Endothelial cell of umbilical vein (primary cell): ENCODE data around the gene NMT1. TPM values are rescaled to one million over a fixed set of nuclear protein-coding genes. Genes with fewer than 3 reads are reported as not detected.

ENCODE experiments used
- BruUV-seq: library from RNA; stranded (reverse); fragments of 400-500 nt; replicated peaks from 2 replicates; lab custom pipeline; 2021; lab: Mats Ljungman, UMichigan
- CTCF ChIA-PET: fragments of 300-600, 350-600 bp; sonication (Branson Sonifier 250); formaldehyde crosslinking; loops from one replicate; lab custom pipeline; 2021; ENCODE audit warnings: antibody characterized with exemption, inconsistent platforms; lab: Charles Lee
- POLR2A ChIA-PET: fragments of 300-600, 350-600 bp; sonication (Branson Sonifier 250); formaldehyde crosslinking; loops from one replicate; lab custom pipeline; 2021; ENCODE audit warnings: antibody characterized with exemption, inconsistent platforms; lab: Charles Lee
- DNase-seq: peaks from one replicate; pipeline ENCODE4 v3.0.0-alpha.2; 2011; ENCODE audit warnings: low read depth, low spot score
- FAIRE-seq: peaks from 2 replicates; lab custom pipeline; 2011; peaks lifted over from hg19 to GRCh38; lab: Jason Lieb, UNC
- H2AFZ ChIP-seq: 2 replicates; pipeline ENCODE4 v1.6.0; 2012; ENCODE audit warnings: low read depth, low read length, control low read depth, inconsistent platforms
- H3K27ac ChIP-seq: 2 replicates; pipeline ENCODE4 v1.5.1; 2011; ENCODE audit warnings: low read depth, mild to moderate bottlenecking, control low read depth, low read length, moderate library complexity; ENCODE audit not compliant: insufficient read depth
- H3K27me3 ChIP-seq, 2 experiments: 2 replicates each; pipeline versions ENCODE4 v1.6.0 to v1.6.1; 2011; ENCODE audit warnings: low read length in 2 of 2, mixed read lengths in 1 of 2; ENCODE audit not compliant: control insufficient read depth in 2 of 2, insufficient read depth in 2 of 2
- H3K36me3 ChIP-seq, 2 experiments: 2 replicates in 1 of 2; 3 replicates in 1 of 2; pipeline ENCODE4 v1.5.1; 2011; ENCODE audit warnings: low read length in 2 of 2, mild to moderate bottlenecking in 1 of 2, moderate library complexity in 1 of 2; ENCODE audit not compliant: control insufficient read depth in 2 of 2, insufficient read depth in 2 of 2; ENCODE audit errors: extremely low read depth in 1 of 2
- H3K4me1 ChIP-seq: 3 replicates; pipeline ENCODE4 v1.5.1; 2011; ENCODE audit warnings: mild to moderate bottlenecking, low read length; ENCODE audit not compliant: control insufficient read depth, insufficient read depth; ENCODE audit errors: extremely low read depth
- H3K4me2 ChIP-seq: 2 replicates; pipeline ENCODE4 v1.6.1; 2011; ENCODE audit warnings: low read length, control low read depth, mixed read lengths; ENCODE audit not compliant: insufficient read depth
- H3K4me3 ChIP-seq, 3 experiments: fragments of 200-600 bp in 1 of 3; sonication (generic), shearing (Covaris generic) in 1 of 3; replicated peaks in 1 of 3; 2 replicates each; pipeline ENCODE4 v1.5.1; 2011 to 2016; ENCODE audit warnings: control low read depth in 3 of 3, low read length in 3 of 3, mild to moderate bottlenecking in 2 of 3, inconsistent platforms in 1 of 3, low read depth in 1 of 3, moderate library complexity in 1 of 3; ENCODE audit not compliant: insufficient read depth in 1 of 3
- H3K79me2 ChIP-seq: 2 replicates; pipeline ENCODE4 v1.6.0; 2012; ENCODE audit warnings: low read length, inconsistent platforms; ENCODE audit not compliant: control insufficient read depth, insufficient read depth
- H3K9ac ChIP-seq: replicated peaks from 2 replicates; pipeline ENCODE3; 2011; ENCODE audit warnings: low read length, control low read depth; ENCODE audit not compliant: insufficient read depth; ENCODE audit errors: extremely low read depth
- H3K9me1 ChIP-seq: replicated peaks from 3 replicates; pipeline ENCODE4 v1.6.0; 2011; ENCODE audit warnings: mild to moderate bottlenecking, low read length; ENCODE audit not compliant: control insufficient read depth, insufficient read depth; ENCODE audit errors: extremely low read depth
- H3K9me3 ChIP-seq: replicated peaks from 2 replicates; pipeline ENCODE4 v1.5.1; 2012; ENCODE audit warnings: low read length, inconsistent platforms; ENCODE audit not compliant: control insufficient read depth, insufficient read depth
- H4K20me1 ChIP-seq: replicated peaks from 2 replicates; pipeline ENCODE3; 2011; ENCODE audit warnings: mild to moderate bottlenecking, low read length; ENCODE audit not compliant: control insufficient read depth, insufficient read depth; ENCODE audit errors: extremely low read depth
- CTCF ChIP-seq, 2 donors: IDR thresholded peaks; 1 replicate in 1 of 2; 2 replicates in 1 of 2; pipeline ENCODE4 v1.5.1; 2011; ENCODE audit warnings: low read length in 2 of 2, mild to moderate bottlenecking in 2 of 2, moderate library complexity in 2 of 2, control low read depth in 1 of 2, inconsistent platforms in 1 of 2, low read depth in 1 of 2; ENCODE audit not compliant: insufficient read depth in 1 of 2; ENCODE audit errors: extremely low read depth in 1 of 2
- EZH2 ChIP-seq: IDR thresholded peaks from 2 replicates; pipeline ENCODE4 v1.6.1; 2012; ENCODE audit warnings: borderline replicate concordance, low read depth, mild to moderate bottlenecking, moderate library complexity, low read length, inconsistent platforms; ENCODE audit not compliant: severe bottlenecking
- JUN ChIP-seq: IDR thresholded peaks from 2 replicates; pipeline ENCODE4 v1.6.1; 2011; ENCODE audit warnings: borderline replicate concordance, low read depth; ENCODE audit not compliant: insufficient read length, insufficient read depth
- MYC ChIP-seq: IDR thresholded peaks from one replicate; pipeline ENCODE4 v1.6.1; 2011; ENCODE audit warnings: mild to moderate bottlenecking, low read depth, low read length
- dilution Hi-C: fragments of 300-500 bp; cut with MboI; formaldehyde crosslinking; loops from one replicate; pipeline ENCODE4 v1.15.0; 2019; ENCODE audit warnings: low sequenced_read_pairs; ENCODE audit not compliant: extremely low pct_ligation_motif_present
- intact Hi-C: fragments of 100-400 bp; cut with micrococcal nuclease; formaldehyde crosslinking; loops from one replicate; pipeline ENCODE4 v1.10.0; 2022
- polyA plus RNA-seq, 4 experiments: library from polyadenylated mRNA; depleted of rRNA in 3 of 4; stranded (reverse) in 3 of 4; unstranded in 1 of 4; fragments of >200 nt; gene quantifications; 2 replicates each; pipeline versions ENCODE4 v1.2.1 to v1.2.3, GENCODE V29; 2011 to 2012; ENCODE audit warnings: missing spikeins in 1 of 4
- total RNA-seq: library from RNA; stranded (reverse); gene quantifications from 2 replicates; pipeline ENCODE4 v1.2.3, GENCODE V29; 2021

The NMT1 gene
- total and polyA plus RNA-seq, 2 donors (not counting 3 experiments of a cell fraction or from before 2014, with no cell fraction given), result 37.6 to 135 TPM

- no peak overlapping the region for H3K9ac ChIP-seq
- no peak overlapping the region for H3K27ac ChIP-seq
- ChIA-PET POLR2A (no interaction called here), CTCF (interaction anchor here (1.1 to 7.2 kb wide), 4 partner anchors 18 to 70 kb away, joined by 3 to 61 read pairs (median 5); no protein-coding TSS in a partner anchor)
- DNase-seq, result no peak
- peaks cover 2% of the 10 kb centered on the region for H3K79me2 ChIP-seq
- no peaks in the 10 kb centered on the region for H3K27me3 ChIP-seq
- H3K4me1 ChIP-seq, result peaks cover 36% of the 10 kb centered on the region
- TF ChIP-seq CTCF (IDR thresholded peaks at IDR 0.05; ENCODE audit: extremely low read depth in 1 of 2, insufficient read depth in 1 of 2, low read depth in 1 of 2, low read length in 2 of 2) (no peak), MYC (no peak), EZH2 (no peak), JUN (no peak)
- H3K9me1 ChIP-seq, result no peaks in the 10 kb centered on the region
- H3K4me3 ChIP-seq, result no peak overlapping the region
- BruUV-seq, result no TSS peak
- no peaks in the 10 kb centered on the region for H3K9me3 ChIP-seq
- no peaks in the 10 kb centered on the region for H3K36me3 ChIP-seq
- FAIRE-seq, result no peak
- intact Hi-C loops (no loop called here), dilution Hi-C loops (no loop called here)
- no peaks in the 10 kb centered on the region for H4K20me1 ChIP-seq
- no peak overlapping the region for H3K4me2 ChIP-seq
- no peak overlapping the region for H2AFZ ChIP-seq
These were observed 66.1 kb downstream of the NMT1 start for GRCh38 chr17:45127207-45127547.
